Measurements from ENCODE around the gene SIGLEC8. TPM values are rescaled to one million over a fixed set of nuclear protein-coding genes. Genes with fewer than 3 reads are reported as not detected.

Gene SIGLEC8
- total RNA-seq (2011; cell fraction: chromatin; rRNA removed; ENCODE audit: low replicate concordance), result 0.65 and 2.4 TPM in 2 replicates
- total RNA-seq (2011; cell fraction: nucleolus; rRNA removed), result 0.50 and 0.79 TPM in 2 replicates
- total RNA-seq (2011; cell fraction: nucleoplasm; rRNA removed), result 0.53 and 0.95 TPM in 2 replicates
- 0.45 and 0.59 TPM in 2 replicates for total RNA-seq (2014; rRNA removed)
- 0.22 and 0.29 TPM in 2 replicates for total RNA-seq (2014; rRNA removed; fragmentation: Illumina TruSeq; extraction: Trizol)
- 0.45 and 0.65 TPM in 2 replicates for total RNA-seq (2015; rRNA removed; fragmentation: Illumina TruSeq; extraction: Trizol)
- total RNA-seq (2021), result 0.44 and 0.49 TPM in 2 replicates
- 0.61 and 0.76 TPM in 2 replicates for polyA plus RNA-seq (2011; rRNA removed)
- 0.74 and 1.2 TPM in 2 replicates for polyA plus RNA-seq (2011; cell fraction: cytosol; rRNA removed)
- polyA plus RNA-seq (2011; cell fraction: nucleus; rRNA removed), result 1.3 and 1.8 TPM in 2 replicates
- polyA plus RNA-seq (2012), result 0.91 and 2.7 TPM in 2 replicates
- polyA plus RNA-seq (2014; fragmentation: Illumina TruSeq; extraction: Trizol), result 0.39 and 0.44 TPM in 2 replicates
- polyA plus RNA-seq (2014; fragmentation: Nextera tagmentation; extraction: Ambion mirVana), result under 1 TPM; 0.04 to 0.07 TPM
- polyA plus RNA-seq (2014; rRNA removed), result 0.19 and 0.25 TPM in 2 replicates
- polyA minus RNA-seq (2011; rRNA and poly(A)+ RNA removed), result 0.25 and 0.48 TPM in 2 replicates
- polyA minus RNA-seq (2011; cell fraction: cytosol; rRNA and poly(A)+ RNA removed), result 1.5 TPM in 1 of 2 replicates, not detected in the other
- polyA minus RNA-seq (2011; cell fraction: nucleus; rRNA and poly(A)+ RNA removed), result 0.54 TPM in 1 of 2 replicates, not detected in the other
- Bru-seq, nascent RNA, result percentile 30 among the genes with signal in this experiment
- BruChase-seq, experiment 1, labeled RNA remaining after a 2-hour chase, result percentile 15 among the genes with signal in this experiment
- BruChase-seq, experiment 2, labeled RNA remaining after a 6-hour chase, result percentile 15 among the genes with signal in this experiment
- long read RNA-seq, experiment 1, partial matches to known transcripts, result 1 of 1 reads
- long read RNA-seq, experiment 1, other reads (novel, unspliced or antisense), result 0 of 1 reads
- long read RNA-seq, experiment 2, result 0 reads
- long read RNA-seq, experiment 3, result 0 reads

GRCh38 chr19:51458051-51458645 is at the start of gene SIGLEC8:
Gene SIGLEC8 (minus strand): TSS chr19:51458454. CDS start chr19:51458387, 67 bp downstream.
- Histone ChIP-seq H3K9ac (ENCODE audit: insufficient read depth in 1 of 2, low read depth in 2 of 2, low read length in 2 of 2) (peak within 1 kb of the TSS in 1 of 2 experiments; percentile 23; a peak in 1 of 4 replicates), H3K27ac (ENCODE audit: extremely low read depth, low read depth, low read length) (no peak within 1 kb of the TSS), H3K9me1 (ENCODE audit: control insufficient read depth, insufficient read depth, low read length) (no peaks in the 10 kb centered on the region), H3K9me3 (replicated peaks; ENCODE audit: control insufficient read depth, insufficient read depth, low read depth, low read length) (no peaks in the 10 kb centered on the region), H3K36me3 (ENCODE audit: control insufficient read depth, insufficient read depth, low read length) (no peaks in the 10 kb centered on the region), H3K27me3 (ENCODE audit: control insufficient read depth in 2 of 2, insufficient read depth in 2 of 2, low read length in 2 of 2) (no peaks in the 10 kb centered on the region), H3K4me2 (ENCODE audit: insufficient read depth, low read length) (no peak within 1 kb of the TSS), H3K4me3 (no peak within 1 kb of the TSS), H2AFZ (ENCODE audit: low read depth, low read length) (0 out of 2 replicates have a peak within 1 kb of the TSS, but pooled peaks have one; percentile 24), H4K20me1 (replicated peaks; ENCODE audit: control insufficient read depth, insufficient read depth, low read length) (no peaks in the 10 kb centered on the region), H3K4me1 (replicated peaks in 1 of 2; ENCODE audit: control insufficient read depth in 2 of 2, insufficient read depth in 2 of 2, low read length in 2 of 2) (peaks cover 13 to 36% of the 10 kb centered on the region in 2 experiments; a peak in 4 of 5 replicates), H3K79me2 (ENCODE audit: control insufficient read depth, insufficient read depth, low read length) (no peaks in the 10 kb centered on the region)
- in situ Hi-C loops (cut with MboI), result no loop called here
- intact Hi-C loops (cut with micrococcal nuclease), result no loop called here
- ATAC-seq, result no peak
- 47% methylated on average over 10 of the region's 10 CpGs for WGBS (ENCODE audit: insufficient coverage, low coverage, missing lambda C conversion rate)
- no peak for FAIRE-seq
- DNase-seq (ENCODE audit: extremely low read depth in 1 of 4, low spot score in 3 of 4), result no peak
- ChIA-PET CTCF (ENCODE audit: low intra/inter-chr PET ratio) (no interaction called here), POLR2A (interaction anchor here (0.7 kb wide), 1 partner anchor 28 kb away, joined by 4 read pairs; no protein-coding TSS in a partner anchor)
- BruUV-seq (replicated peaks), result no TSS peak
- no peak for TF ChIP-seq MTF1 (CRISPR knock-in tag; IDR thresholded peaks at IDR 0.05; ENCODE audit: borderline replicate concordance)
- TF ChIP-seq ZNF551 (CRISPR knock-in tag; IDR thresholded peaks at IDR 0.05), result no peak
- no peak for TF ChIP-seq ZFPM2 (CRISPR knock-in tag; IDR thresholded peaks at IDR 0.05)
- no peak for TF ChIP-seq IRF1 (CRISPR knock-in tag; IDR thresholded peaks at IDR 0.05; ENCODE audit: borderline replicate concordance)
- TF ChIP-seq, protein P1, sequence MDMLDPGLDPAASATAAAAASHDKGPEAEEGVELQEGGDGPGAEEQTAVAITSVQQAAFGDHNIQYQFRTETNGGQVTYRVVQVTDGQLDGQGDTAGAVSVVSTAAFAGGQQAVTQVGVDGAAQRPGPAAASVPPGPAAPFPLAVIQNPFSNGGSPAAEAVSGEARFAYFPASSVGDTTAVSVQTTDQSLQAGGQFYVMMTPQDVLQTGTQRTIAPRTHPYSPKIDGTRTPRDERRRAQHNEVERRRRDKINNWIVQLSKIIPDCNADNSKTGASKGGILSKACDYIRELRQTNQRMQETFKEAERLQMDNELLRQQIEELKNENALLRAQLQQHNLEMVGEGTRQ (CRISPR knock-in tag; IDR thresholded peaks at IDR 0.05), result no peak
- no peak for TF ChIP-seq SREBF2 (CRISPR knock-in tag; IDR thresholded peaks at IDR 0.05)
- no peak for TF ChIP-seq PHB (CRISPR knock-in tag; IDR thresholded peaks at IDR 0.05)
- no peak for TF ChIP-seq HDAC3 (IDR thresholded peaks at IDR 0.05; ENCODE audit: borderline replicate concordance, partially characterized antibody)
- TF ChIP-seq RBBP5 (IDR thresholded peaks at IDR 0.05; ENCODE audit: borderline replicate concordance, insufficient read depth, low read length, poor library complexity, severe bottlenecking), result no peak
- TF ChIP-seq ZBTB8A (IDR thresholded peaks at IDR 0.05; ENCODE audit: partially characterized antibody), result no peak
- no peak for TF ChIP-seq HDAC1 (IDR thresholded peaks at IDR 0.05)
- no peak for TF ChIP-seq MTA3 (IDR thresholded peaks at IDR 0.05; ENCODE audit: borderline replicate concordance)
- no peak for TF ChIP-seq FIP1L1 (IDR thresholded peaks at IDR 0.05; ENCODE audit: low read depth, low read length, poor library complexity, severe bottlenecking)

Measured in K562 (cell line).